Skin epidermis (tissue), 12 donors: ENCODE results near the gene SLC5A12.

Experiments
- H3K27ac ChIP-seq, 21 experiments: fragments of 200-600 bp; sonication (generic) in 11 of 21; one replicate each; pipeline ENCODE4 v1.5.0; 2020; ENCODE audit warnings: mild to moderate bottlenecking in 3 of 21, inconsistent platforms in 2 of 21, moderate library complexity in 2 of 21
- H3K4me3 ChIP-seq, 7 experiments: fragments of 200-600 bp; sonication (generic) in 2 of 7; one replicate each; pipeline ENCODE4 v1.5.0; 2020; ENCODE audit warnings: inconsistent platforms in 2 of 7, mild to moderate bottlenecking in 2 of 7, moderate library complexity in 1 of 7

The SLC5A12 gene, protein sequence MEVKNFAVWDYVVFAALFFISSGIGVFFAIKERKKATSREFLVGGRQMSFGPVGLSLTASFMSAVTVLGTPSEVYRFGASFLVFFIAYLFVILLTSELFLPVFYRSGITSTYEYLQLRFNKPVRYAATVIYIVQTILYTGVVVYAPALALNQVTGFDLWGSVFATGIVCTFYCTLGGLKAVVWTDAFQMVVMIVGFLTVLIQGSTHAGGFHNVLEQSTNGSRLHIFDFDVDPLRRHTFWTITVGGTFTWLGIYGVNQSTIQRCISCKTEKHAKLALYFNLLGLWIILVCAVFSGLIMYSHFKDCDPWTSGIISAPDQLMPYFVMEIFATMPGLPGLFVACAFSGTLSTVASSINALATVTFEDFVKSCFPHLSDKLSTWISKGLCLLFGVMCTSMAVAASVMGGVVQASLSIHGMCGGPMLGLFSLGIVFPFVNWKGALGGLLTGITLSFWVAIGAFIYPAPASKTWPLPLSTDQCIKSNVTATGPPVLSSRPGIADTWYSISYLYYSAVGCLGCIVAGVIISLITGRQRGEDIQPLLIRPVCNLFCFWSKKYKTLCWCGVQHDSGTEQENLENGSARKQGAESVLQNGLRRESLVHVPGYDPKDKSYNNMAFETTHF

DNA sequence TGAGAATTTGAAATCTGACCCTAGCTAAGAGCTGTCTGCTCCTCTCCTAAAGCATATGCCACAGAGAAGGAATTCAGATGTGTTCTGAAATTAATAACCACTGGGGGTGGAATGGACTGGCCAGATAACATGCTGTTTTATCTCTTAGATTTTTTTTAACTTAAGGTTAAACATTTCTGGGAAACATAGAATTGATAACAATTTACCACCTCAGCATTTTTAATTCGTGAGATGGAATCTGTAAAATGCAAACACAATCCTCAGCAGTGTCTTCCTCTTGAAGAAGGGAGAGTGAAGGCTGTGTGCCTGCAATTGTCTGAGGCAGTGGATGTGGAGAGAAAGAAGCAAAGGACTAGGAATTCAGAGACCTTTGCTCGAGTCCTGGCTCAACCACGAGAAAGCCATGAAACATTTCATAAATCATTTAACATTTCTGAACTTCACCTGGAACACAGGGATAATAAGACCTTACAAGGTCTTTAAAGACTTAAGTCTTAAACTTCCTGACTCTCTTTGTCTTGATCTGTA is at the start of gene SLC5A12:
TSS of gene SLC5A12 (minus strand) at position 113 of the 528 bp plus-strand sequence. CDS start 346 bp downstream, outside the sequence.
- Histone ChIP-seq H3K27ac (no peak within 1 kb of the TSS), H3K4me3 (no peak within 1 kb of the TSS)

DNA sequence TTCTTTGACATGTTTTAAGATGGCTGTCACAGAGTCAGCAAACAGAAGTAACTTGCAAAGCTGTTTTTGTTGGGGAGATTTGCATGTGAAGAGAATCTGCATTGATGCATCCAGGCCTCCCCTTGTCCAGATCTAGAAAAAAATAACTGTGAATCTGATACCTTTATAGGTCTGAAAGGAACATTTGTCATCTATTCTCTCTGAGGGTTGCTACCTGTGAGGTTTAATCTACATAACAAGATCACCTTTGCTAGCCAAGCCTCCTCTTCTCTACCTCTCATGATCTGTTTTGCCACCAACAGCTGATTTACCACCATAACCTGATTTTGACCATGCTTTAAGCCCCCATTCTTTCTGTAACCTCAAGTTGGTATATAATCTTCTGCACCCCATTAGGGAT is 47.2 kb upstream of the SLC5A12 start:
- Histone ChIP-seq H3K4me3 (no peak overlapping the region), H3K27ac (no peak overlapping the region)

DNA sequence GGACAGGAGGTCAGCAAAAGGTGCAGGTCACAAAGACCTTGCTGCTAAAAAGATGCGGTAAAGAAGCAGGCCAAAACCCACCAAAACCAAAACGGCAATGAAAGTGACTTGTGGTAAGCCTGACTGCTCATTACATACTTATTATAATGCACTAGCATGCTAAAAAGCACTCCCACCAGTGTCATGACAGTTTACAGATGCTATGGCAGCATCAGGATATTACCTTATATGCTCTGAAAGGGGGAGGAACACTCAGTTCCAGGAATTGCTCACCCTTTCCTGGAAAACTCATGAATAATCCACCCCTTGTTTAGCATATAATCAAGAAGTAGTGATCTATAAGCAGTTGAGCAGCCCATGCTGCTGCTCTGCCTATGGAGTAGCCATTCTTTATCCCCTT is 45.2 kb upstream of the SLC5A12 start:
- Histone ChIP-seq H3K27ac (no peak overlapping the region), H3K4me3 (no peak overlapping the region)

DNA sequence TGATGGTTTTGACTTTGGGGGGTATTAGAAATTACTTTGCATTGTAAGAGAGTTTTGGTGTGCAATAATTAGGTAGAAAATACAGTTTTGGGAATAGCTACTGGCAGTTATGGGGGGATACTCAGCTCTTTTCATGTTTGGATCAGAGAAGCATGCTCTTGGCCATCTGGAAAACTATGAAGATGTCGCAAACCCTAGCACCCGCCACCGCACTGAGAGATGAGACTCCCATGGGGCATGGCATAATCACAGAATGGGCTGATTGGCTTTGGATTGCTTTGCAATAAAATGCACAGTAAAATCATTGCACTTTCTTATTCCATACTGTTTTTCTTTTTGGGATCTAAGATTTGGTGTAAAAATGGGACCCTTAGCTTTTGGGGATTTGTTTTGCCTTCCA is 43.5 kb upstream of the SLC5A12 start:
- Histone ChIP-seq H3K4me3 (no peak overlapping the region), H3K27ac (no peak overlapping the region)

DNA sequence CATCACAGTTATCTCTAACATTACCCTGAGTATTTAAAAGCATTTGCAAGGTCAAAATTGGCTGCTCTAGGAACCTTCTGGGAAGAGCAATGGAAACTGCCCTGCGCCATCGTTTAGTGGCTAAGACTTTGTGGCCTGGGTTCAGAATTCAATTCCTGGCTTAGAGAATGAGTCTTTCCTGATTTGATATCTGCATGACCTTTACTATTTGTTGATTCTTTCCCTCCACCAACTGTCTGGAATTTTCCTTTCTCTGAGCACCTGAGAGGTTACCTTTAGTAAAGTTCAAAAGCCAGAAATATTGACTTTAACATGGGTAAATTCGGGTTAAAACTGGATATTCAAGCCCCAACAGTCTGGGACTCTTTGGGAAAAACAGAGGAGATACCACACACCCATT is 43.0 kb upstream of the SLC5A12 start:
- Histone ChIP-seq H3K27ac (no peak overlapping the region), H3K4me3 (no peak overlapping the region)

DNA sequence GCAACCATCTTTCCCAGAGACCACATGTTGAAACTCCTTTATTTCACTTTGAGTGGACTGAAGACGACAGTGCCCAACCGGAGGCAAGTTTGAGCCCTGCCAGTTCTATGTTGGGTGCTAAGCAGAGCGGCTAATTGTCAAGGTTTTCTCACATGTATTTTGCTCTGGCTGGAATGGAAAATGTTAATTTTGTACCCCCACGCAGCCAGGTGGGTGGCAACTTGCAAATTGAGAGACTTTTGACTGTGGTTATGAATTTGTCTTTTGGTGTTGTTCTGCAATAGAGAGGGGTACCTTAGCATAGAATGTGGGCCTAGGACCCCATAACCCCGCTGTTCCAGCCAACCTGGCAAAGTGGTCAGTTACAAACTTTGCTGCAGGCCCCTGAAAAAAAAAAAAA is 42.5 kb upstream of the SLC5A12 start:
- Histone ChIP-seq H3K4me3 (no peak overlapping the region), H3K27ac (no peak overlapping the region)

DNA sequence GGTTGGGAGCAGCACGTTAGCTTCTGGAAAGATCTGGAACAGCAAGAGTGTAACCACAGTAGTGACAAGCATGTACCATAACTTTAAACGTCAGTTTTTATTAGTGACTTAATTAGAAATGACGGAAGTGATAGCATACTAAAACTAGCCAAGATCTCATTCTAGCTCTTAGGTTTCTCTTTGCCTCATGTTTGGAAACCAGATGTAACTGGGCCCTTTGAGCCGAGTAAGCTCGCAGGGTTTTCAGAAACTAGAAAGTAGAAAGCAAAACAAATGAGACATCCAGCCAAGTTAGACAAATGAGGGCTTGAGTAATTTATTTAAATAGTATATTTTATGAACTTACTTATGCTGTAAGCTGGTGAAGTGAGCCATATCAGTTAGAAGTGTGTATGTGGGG is 40.2 kb upstream of the SLC5A12 start:
- Histone ChIP-seq H3K4me3 (no peak overlapping the region), H3K27ac (no peak overlapping the region)

DNA sequence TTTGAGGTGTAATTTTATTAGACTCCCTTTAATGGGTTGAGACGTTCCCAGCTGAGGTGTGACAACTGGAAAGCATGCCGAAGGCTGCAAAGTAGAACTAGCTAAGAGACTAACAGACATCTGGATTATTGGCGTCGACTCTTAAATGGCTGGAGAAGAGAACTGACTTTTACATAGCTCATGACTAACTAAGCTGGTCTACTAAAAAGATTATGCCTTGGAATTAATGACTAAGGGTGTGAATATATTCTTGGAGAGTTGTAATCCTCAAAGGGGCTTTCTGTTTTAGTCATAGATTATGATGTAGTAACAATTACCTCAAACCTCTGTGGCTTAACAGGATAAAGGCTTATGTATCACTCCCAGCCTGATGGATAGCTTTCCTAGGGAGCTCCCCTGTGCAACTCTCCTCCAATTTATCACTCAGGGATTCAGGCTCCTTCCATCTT is 39.5 kb upstream of the SLC5A12 start:
- H3K27ac ChIP-seq, result no peak overlapping the region
- no peak overlapping the region for H3K4me3 ChIP-seq

DNA sequence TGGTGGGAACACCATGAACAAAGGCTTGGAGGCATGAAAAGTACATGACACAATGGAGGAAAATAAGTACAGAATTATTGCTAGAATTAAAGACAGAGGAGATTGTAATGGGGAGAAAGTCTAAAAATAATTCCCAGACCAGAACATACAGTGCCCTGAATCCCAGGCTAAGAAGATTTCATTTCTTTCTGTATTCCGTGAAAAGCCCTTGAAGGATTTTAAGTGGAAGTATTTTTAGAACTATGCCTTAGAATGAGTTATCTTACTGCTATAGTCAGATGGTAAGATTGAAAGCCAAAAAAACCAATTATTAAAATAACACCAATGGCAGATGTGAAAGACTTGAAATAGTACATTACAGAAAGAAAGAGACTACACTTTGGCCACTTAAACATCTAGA is 36.1 kb upstream of the SLC5A12 start:
- Histone ChIP-seq H3K27ac (no peak overlapping the region), H3K4me3 (no peak overlapping the region)

DNA sequence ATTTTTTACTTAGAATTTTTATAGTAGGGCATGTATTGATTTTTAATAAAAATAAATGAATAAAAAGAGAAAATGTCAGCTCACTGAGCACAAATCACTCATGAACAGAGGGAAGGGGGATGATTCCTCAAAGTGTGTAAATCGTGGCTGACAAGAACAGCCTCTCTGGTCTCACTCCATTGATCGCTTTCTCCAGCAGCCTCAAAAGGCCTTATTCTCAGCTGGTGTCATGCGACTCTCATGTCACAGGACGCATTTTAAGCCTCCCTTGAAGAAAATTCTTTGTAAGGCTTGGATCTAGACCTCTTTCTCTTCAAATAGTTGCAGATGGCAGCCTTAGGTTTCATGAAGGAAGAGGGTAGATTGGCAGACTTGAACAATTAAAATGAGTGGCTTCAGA is 33.9 kb upstream of the SLC5A12 start:
- Histone ChIP-seq H3K4me3 (no peak overlapping the region), H3K27ac (no peak overlapping the region)

DNA sequence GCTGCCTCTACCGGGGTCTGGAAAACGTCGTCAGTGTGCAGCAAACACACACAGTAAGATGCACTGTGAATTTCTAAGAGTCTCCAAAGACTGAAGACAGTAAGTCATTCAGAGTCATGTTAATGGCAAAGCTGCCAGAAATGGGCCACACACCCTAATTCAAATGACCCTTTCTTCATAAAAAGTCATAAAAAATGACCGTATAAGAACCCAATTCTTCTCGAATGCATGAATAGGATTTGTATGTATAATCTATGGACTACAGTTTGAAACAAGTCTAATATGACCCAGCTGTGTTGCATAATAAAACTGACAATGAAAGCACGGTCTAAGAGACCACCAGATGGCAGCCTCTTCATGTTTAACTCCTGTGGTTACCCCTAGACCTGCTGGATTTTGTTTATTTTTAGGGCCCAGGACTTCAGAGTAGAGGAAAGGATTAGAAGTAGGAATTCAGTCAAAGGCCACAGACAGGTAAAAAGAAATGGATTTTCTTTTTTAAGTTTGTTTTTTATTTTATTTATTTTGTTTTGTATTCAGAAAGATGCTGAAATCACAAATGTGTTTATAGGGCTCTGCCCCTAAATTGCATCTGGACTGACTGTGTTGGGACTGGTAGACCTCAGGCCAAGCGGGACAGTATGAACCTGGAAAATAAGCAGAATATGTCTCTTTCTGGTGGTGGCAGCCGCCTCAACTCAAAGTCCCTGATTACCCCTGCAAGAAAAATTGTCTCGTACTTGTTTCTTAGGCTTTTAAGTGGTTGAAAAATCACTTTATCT is 32.1 kb upstream of the SLC5A12 start:
- H3K4me3 ChIP-seq, result no peak overlapping the region
- peak overlapping the region in 1 of 21 experiments; percentile 61 for H3K27ac ChIP-seq

DNA sequence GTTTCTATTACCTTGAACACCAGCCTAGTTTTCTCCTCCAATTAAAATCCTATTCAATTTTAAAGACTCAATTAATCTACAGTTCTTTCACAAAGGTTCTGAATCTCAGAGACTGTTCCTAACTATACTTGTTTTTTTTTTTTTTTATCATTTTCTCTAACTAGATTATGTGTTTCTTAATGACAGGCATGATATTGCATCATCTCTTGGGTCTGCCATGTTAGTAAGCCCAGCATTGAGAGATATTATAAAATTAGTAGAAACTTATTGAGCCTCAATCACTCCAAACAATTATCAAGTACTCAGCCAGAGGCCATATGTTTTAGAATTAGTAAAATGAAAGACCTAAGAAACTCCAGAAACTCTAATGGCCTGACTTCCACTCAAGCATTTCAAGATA is 28.1 kb upstream of the SLC5A12 start:
- H3K4me3 ChIP-seq, result no peak overlapping the region
- no peak overlapping the region for H3K27ac ChIP-seq

DNA sequence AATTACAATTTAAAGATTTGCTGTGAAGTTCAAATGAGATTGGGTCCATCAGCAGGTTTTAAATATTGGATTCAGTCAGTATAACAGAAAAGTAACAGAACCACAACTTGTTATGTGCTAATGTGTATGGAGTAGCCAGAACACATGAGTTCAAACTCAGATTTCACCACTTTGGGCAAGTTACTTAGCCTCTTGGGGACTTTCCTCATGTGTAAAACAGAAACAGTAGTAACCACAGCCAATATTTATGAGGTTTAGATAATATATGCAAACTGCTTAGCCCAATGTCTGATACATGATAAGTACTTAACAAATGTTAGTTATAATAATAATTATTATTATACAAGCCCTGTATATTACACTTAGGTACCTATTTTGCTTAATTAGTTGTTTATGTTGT is 21.8 kb upstream of the SLC5A12 start:
- Histone ChIP-seq H3K4me3 (no peak overlapping the region), H3K27ac (no peak overlapping the region)

DNA sequence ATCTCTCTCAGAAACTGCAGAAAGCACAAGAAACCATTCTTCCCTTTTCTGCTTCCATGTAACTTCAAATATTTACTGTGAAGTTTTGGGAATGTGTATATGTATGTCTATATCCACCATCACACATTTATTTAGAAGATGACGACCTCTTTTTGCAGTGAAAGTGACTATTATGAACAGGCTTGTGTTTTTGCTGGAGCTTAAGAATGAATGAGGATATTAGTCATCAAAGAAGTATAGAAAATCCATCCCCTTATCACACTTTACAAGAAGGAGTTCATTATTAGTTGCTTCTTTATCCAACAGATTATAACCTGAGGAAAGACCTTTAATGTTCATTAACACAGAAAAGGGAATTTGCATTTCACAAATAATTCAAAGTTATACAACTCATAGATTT is 21.1 kb upstream of the SLC5A12 start:
- H3K27ac ChIP-seq, result no peak overlapping the region
- H3K4me3 ChIP-seq, result no peak overlapping the region

DNA sequence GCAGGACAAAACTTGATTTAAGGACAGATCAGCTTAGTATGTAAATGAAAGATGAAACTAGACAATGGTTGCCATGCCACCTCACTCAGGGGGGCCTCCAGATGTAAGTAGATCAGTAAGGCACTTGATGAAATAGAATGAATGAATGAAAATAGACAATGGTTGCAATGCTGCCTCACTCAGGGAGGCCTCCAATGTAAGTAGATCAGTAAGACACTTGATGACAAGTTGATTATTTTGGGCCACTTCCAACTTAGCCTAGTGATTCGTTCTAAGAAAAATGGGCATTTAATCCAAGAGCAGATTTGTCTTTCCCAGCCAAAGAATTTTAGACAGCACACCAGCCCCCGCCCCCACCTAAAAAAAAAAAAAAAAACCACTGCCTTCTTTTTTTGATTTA is 19.2 kb upstream of the SLC5A12 start:
- Histone ChIP-seq H3K27ac (no peak overlapping the region), H3K4me3 (no peak overlapping the region)

DNA sequence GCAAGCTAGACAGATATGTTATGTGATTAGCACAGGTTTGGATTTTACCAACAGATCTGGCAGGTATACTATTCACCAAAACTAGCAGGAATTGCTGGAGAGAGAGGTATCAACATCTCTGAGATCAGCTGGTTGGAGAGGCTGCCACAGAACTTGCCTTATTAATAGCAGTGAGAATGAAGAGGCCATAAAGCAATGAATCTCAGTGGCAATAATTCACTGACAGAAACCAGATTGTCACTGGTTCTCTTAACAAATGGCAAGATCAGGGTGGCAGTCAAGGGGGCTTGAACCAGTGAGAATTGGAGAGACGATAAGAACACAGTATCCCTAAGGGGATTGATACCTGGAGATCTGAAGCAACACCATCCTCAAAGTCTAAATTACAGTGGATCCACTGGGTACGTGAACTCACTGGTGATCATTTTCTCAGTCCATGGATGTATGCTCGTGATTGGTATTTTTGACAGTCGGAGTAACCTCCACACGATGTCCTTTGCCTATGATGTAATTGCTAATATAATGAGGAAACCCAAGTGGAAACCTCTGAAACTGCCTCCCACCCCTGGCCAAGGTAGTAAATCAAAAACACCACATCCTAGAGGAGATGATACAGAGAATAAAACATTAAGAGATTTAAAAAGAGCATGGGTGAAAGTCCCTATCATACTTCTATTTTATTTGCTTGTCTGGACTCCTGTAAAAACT is 17.7 kb upstream of the SLC5A12 start:
- Histone ChIP-seq H3K4me3 (no peak overlapping the region), H3K27ac (no peak overlapping the region)

DNA sequence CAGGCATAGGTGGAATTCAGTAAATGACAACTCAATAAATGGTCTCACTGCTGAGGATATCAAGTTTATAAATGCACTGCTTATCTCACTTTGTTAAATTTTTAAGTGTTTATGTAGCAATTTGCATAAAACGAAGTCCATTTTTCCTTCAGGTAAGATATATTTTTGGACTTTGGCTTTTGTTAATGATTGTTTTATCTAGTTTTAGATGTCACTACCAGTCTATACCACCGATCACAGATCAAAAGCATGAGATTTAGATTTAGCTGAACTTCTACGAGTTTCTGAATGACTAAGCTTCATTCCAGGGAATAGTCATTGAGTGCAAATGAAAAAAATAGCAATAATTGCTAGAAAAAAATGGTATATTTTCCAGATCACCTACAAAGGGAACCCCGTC is 12.8 kb upstream of the SLC5A12 start:
- Histone ChIP-seq H3K4me3 (no peak overlapping the region), H3K27ac (no peak overlapping the region)

DNA sequence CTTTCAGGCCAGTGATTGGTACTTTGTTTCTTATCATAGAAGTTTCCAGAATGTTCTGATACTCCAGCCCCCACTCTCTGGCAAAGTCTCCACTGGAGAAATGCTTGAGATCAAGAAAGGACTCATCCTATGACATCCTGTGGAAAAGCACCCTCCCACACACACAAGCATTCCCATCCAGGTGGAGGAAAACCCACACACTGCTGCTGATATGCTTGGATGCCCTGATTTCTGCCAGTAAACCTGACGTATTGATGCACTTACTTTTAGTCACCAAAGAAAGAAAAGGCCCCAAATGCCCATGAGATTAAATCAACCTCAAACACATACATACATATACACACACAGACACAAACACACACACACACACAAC is 9.2 kb upstream of the SLC5A12 start:
- Histone ChIP-seq H3K27ac (no peak overlapping the region), H3K4me3 (no peak overlapping the region)

DNA sequence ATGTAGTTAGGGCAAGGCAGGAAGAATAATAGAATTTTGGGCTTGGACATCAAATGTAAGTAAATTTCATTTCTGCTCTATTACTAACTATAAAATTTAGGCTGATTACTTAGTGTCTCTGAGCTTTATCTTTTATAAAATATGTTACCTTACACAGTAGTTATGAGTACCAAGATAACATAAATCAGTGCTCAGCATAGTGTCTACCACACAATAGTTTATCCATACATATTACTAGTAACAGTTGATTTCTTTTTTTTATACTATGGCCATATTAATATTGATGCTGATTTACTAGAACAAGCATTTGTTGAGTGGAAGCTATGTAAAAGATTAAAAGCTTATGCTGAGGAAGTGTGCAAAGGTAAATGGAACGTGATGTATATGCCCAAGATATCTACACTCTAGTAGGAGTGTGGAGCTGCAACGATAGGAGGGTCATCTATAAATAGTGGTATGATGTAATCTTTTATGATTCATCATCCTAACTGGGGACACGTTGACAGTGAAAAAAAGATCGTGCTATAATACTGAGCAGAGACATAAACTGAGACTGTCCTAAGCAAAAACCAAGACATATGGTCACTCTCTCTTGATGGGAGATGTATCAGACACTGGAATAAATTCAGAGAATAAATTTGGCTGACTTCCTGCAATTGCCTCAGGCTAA is 8.7 kb upstream of the SLC5A12 start:
- no peak overlapping the region for H3K27ac ChIP-seq

More for the DNA sequence above, 8.7 kb upstream of the SLC5A12 start:
- no peak overlapping the region for H3K4me3 ChIP-seq
